SK-N-SH (cell line): Measurements from ENCODE around the gene SLC5A3. TPM values are rescaled to one million over a fixed set of nuclear protein-coding genes. Genes with fewer than 3 reads are reported as not detected.

Source experiments
- CTCF ChIA-PET: fragments of 300-600, 350-600 bp; formaldehyde crosslinking; extraction: SDS; loops from one replicate; lab custom pipeline; 2021; lab: Yijun Ruan, JAX
- POLR2A ChIA-PET: fragments of 350-600 bp; sonication (Branson Sonifier 250); formaldehyde crosslinking; extraction: SDS; loops from one replicate; lab custom pipeline; 2020; ENCODE audit warnings: antibody characterized with exemption, inconsistent platforms; lab: Yijun Ruan, JAX
- DNase-seq: peaks from one replicate; pipeline ENCODE4 v3.0.0; 2012
- H2AFZ ChIP-seq: fragments of 200-600 bp; sonication (generic); 2 replicates; pipeline ENCODE4 v1.8.1; 2016; ENCODE audit warnings: antibody characterized with exemption, mild to moderate bottlenecking, low read depth
- H3F3A ChIP-seq: fragments of 200-600 bp; sonication (generic); replicated peaks from 2 replicates; pipeline ENCODE3; 2016; ENCODE audit warnings: antibody characterized with exemption, mild to moderate bottlenecking; ENCODE audit not compliant: insufficient read depth
- H3K27ac ChIP-seq, 2 experiments: fragments of 200-500 bp in 1 of 2; fragments of 200-600 bp in 1 of 2; sonication (Bioruptor generic) in 1 of 2; sonication (generic), shearing (Covaris generic) in 1 of 2; 2 replicates each; pipeline versions ENCODE4 v1.5.1 to v1.6.1; 2014 to 2016; ENCODE audit warnings: low read depth in 2 of 2, inconsistent platforms in 1 of 2, low read length in 1 of 2, mild to moderate bottlenecking in 1 of 2, mixed read lengths in 1 of 2
- H3K27me3 ChIP-seq: fragments of 200-600 bp; sonication (generic), shearing (Covaris generic); 2 replicates; pipeline ENCODE4 v1.6.1; 2016; ENCODE audit warnings: mixed run types; ENCODE audit not compliant: insufficient read depth
- H3K36me3 ChIP-seq, 2 experiments: fragments of 200-500 bp in 1 of 2; fragments of 200-600 bp in 1 of 2; sonication (Bioruptor generic) in 1 of 2; sonication (generic) in 1 of 2; replicated peaks in 1 of 2; 2 replicates each; pipeline versions ENCODE3 to v1.5.1; 2014 to 2016; ENCODE audit warnings: low read length in 1 of 2, mild to moderate bottlenecking in 1 of 2; ENCODE audit not compliant: insufficient read depth in 2 of 2, control insufficient read depth in 1 of 2
- H3K4me1 ChIP-seq, 2 experiments: fragments of 200-500 bp in 1 of 2; fragments of 200-600 bp in 1 of 2; sonication (Bioruptor generic) in 1 of 2; sonication (generic), shearing (Covaris generic) in 1 of 2; 2 replicates each; pipeline versions ENCODE4 v1.5.1 to v1.6.1; 2014 to 2016; ENCODE audit warnings: low read depth in 1 of 2, low read length in 1 of 2, mixed run types in 1 of 2; ENCODE audit not compliant: insufficient read depth in 2 of 2, control insufficient read depth in 1 of 2
- H3K4me2 ChIP-seq: fragments of 200-600 bp; sonication (generic), shearing (Covaris generic); 2 replicates; pipeline ENCODE4 v1.6.1; 2017; ENCODE audit warnings: mixed run types
- H3K4me3 ChIP-seq, 2 experiments: fragments of 200-500 bp in 1 of 2; fragments of 200-600 bp in 1 of 2; sonication (Bioruptor generic) in 1 of 2; sonication (generic), shearing (Covaris generic) in 1 of 2; 2 replicates each; pipeline versions ENCODE4 v1.5.1 to v1.8.1; 2014 to 2016; ENCODE audit warnings: low read depth in 2 of 2, inconsistent platforms in 1 of 2, low read length in 1 of 2, mild to moderate bottlenecking in 1 of 2, mixed read lengths in 1 of 2, moderate library complexity in 1 of 2
- H3K79me2 ChIP-seq: fragments of 200-600 bp; sonication (generic); 2 replicates; pipeline ENCODE4 v1.8.1; 2017; ENCODE audit warnings: mild to moderate bottlenecking; ENCODE audit not compliant: insufficient read depth
- H3K9ac ChIP-seq: fragments of 200-600 bp; sonication (generic); 2 replicates; pipeline ENCODE4 v1.6.1; 2017; ENCODE audit warnings: mixed run types
- H3K9me2 ChIP-seq: fragments of 200-600 bp; sonication (generic); 2 replicates; pipeline ENCODE4 v1.6.1; 2017; ENCODE audit warnings: mixed run types
- H3K9me3 ChIP-seq: fragments of 200-600 bp; sonication (generic); 2 replicates; pipeline ENCODE4 v1.6.1; 2017; ENCODE audit warnings: mixed run types, mild to moderate bottlenecking, moderate library complexity
- H4K20me1 ChIP-seq: fragments of 200-600 bp; sonication (generic); 2 replicates; pipeline ENCODE4 v1.6.1; 2017; ENCODE audit warnings: mild to moderate bottlenecking, mixed run types; ENCODE audit not compliant: insufficient read depth
- CHD2 ChIP-seq: fragments of 150-350 bp; IDR thresholded peaks from 2 replicates; pipeline ENCODE4 v1.6.1; 2018; ENCODE audit warnings: low read length; ENCODE audit not compliant: partially characterized antibody
- CTCF ChIP-seq: fragments of 200-600 bp; sonication (generic); IDR thresholded peaks from 2 replicates; pipeline ENCODE4 v1.6.1; 2017; ENCODE audit warnings: antibody characterized with exemption, mild to moderate bottlenecking, moderate library complexity
- ELF1 ChIP-seq: IDR thresholded peaks from 2 replicates; pipeline ENCODE4 v1.4.0; 2012
- EP300 ChIP-seq, 2 experiments: IDR thresholded peaks; 2 replicates each; pipeline versions ENCODE4 v1.4.0 to v1.6.1; 2012; ENCODE audit warnings: borderline replicate concordance in 1 of 2, low read depth in 1 of 2, low read length in 1 of 2
- EZH2phosphoT487 ChIP-seq: fragments of 200-600 bp; sonication (generic); IDR thresholded peaks from 2 replicates; pipeline ENCODE4 v1.6.1; 2017; ENCODE audit warnings: low read depth, mixed run types, mild to moderate bottlenecking, antibody characterized with exemption, moderate library complexity, borderline replicate concordance
- FOSL2 ChIP-seq: IDR thresholded peaks from 2 replicates; pipeline ENCODE4 v1.4.0; 2012; ENCODE audit warnings: low read depth, mild to moderate bottlenecking, moderate library complexity, borderline replicate concordance
- FOXJ3 ChIP-seq: sonication (generic); formaldehyde crosslinking; IDR thresholded peaks from 2 replicates; pipeline ENCODE4 v1.5.1; 2020; ENCODE audit warnings: mild to moderate bottlenecking, missing genetic modification reagents
- GABPA ChIP-seq: IDR thresholded peaks from 2 replicates; pipeline ENCODE4 v1.4.0; 2012; ENCODE audit warnings: low read depth, mild to moderate bottlenecking
- GATA2 ChIP-seq: sonication (generic); formaldehyde crosslinking; IDR thresholded peaks from 2 replicates; pipeline ENCODE4 v1.5.0; 2020; ENCODE audit warnings: mild to moderate bottlenecking, missing genetic modification reagents
- JUND ChIP-seq: IDR thresholded peaks from 2 replicates; pipeline ENCODE4 v1.4.0; 2012
- MAX ChIP-seq: IDR thresholded peaks from 2 replicates; pipeline ENCODE4 v1.4.0; 2012; ENCODE audit warnings: low read depth
- MXI1 ChIP-seq: IDR thresholded peaks from 2 replicates; pipeline ENCODE4 v1.6.1; 2012; ENCODE audit warnings: mild to moderate bottlenecking, low read depth, low read length, improper control_type of control experiment
- NFIC ChIP-seq: IDR thresholded peaks from 2 replicates; pipeline ENCODE4 v1.4.0; 2012; ENCODE audit warnings: borderline replicate concordance
- NRF1 ChIP-seq: IDR thresholded peaks from 2 replicates; pipeline ENCODE4 v1.6.1; 2012; ENCODE audit warnings: low read depth, mild to moderate bottlenecking, low read length
- POLR2AphosphoS5 ChIP-seq: IDR thresholded peaks from 2 replicates; pipeline ENCODE4 v1.6.1; 2012; ENCODE audit warnings: low read depth, low read length
- RAD21 ChIP-seq: IDR thresholded peaks from 2 replicates; pipeline ENCODE4 v1.6.1; 2012; ENCODE audit warnings: mild to moderate bottlenecking, low read length
- RCOR1 ChIP-seq: fragments of 150-350 bp; IDR thresholded peaks from 2 replicates; pipeline ENCODE4 v1.6.1; 2017; ENCODE audit warnings: antibody characterized with exemption, low read length
- RFX5 ChIP-seq: IDR thresholded peaks from 2 replicates; pipeline ENCODE4 v1.6.1; 2012; ENCODE audit warnings: mild to moderate bottlenecking, improper control_type of control experiment, low read length
- RXRA ChIP-seq: IDR thresholded peaks from 2 replicates; pipeline ENCODE4 v1.4.0; 2012; ENCODE audit warnings: low read depth, mild to moderate bottlenecking, borderline replicate concordance
- SIN3A ChIP-seq: IDR thresholded peaks from 2 replicates; pipeline ENCODE4 v1.6.1; 2012; ENCODE audit warnings: low read depth, mild to moderate bottlenecking, low read length, moderate library complexity, borderline replicate concordance
- SMC3 ChIP-seq: IDR thresholded peaks from 2 replicates; pipeline ENCODE4 v1.6.1; 2012; ENCODE audit warnings: low read depth, low read length, improper control_type of control experiment
- TAF1 ChIP-seq: IDR thresholded peaks from 2 replicates; pipeline ENCODE4 v1.6.1; 2012; ENCODE audit warnings: low read depth, mild to moderate bottlenecking, low read length, moderate library complexity, borderline replicate concordance
- TEAD4 ChIP-seq: IDR thresholded peaks from 2 replicates; pipeline ENCODE4 v1.4.0; 2012; ENCODE audit warnings: mild to moderate bottlenecking, borderline replicate concordance; ENCODE audit not compliant: insufficient read depth
- YY1 ChIP-seq: IDR thresholded peaks from 2 replicates; pipeline ENCODE4 v1.4.0; 2012; ENCODE audit warnings: low read depth, mild to moderate bottlenecking
- WGBS: methylation state at CpG from one replicate; pipeline ENCODE4 v1.1.6; 2017; ENCODE audit warnings: low lambda C conversion rate; 5-methylcytosine and 5-hydroxymethylcytosine counted together
- polyA plus RNA-seq, 3 experiments: library from polyadenylated mRNA; depleted of rRNA; stranded (reverse); fragments of >200 nt; gene quantifications; 2 replicates each; pipeline ENCODE4 v1.2.3, GENCODE V29; 2012
- TF ChIP-seq, protein P1 (sequence below): IDR thresholded peaks from 2 replicates; pipeline ENCODE4 v1.4.0; 2012; ENCODE audit warnings: low read depth, borderline replicate concordance
- TF ChIP-seq, protein P2 (sequence below): IDR thresholded peaks from 2 replicates; pipeline ENCODE4; 2012
- TF ChIP-seq, protein P3 (sequence below): fragments of 150-350 bp; IDR thresholded peaks from 2 replicates; pipeline ENCODE4 v1.6.1; 2017; ENCODE audit warnings: antibody characterized with exemption, low read length, low read depth, borderline replicate concordance

SLC5A3 gene
- polyA plus RNA-seq (2012; rRNA removed): 3.0 and 3.2 TPM in 2 replicates
- polyA plus RNA-seq (2012; cell fraction: cytosol; rRNA removed): 4.1 TPM in 2 replicates
- 2.9 and 6.9 TPM in 2 replicates for polyA plus RNA-seq (2012; cell fraction: nucleus; rRNA removed)

DNA sequence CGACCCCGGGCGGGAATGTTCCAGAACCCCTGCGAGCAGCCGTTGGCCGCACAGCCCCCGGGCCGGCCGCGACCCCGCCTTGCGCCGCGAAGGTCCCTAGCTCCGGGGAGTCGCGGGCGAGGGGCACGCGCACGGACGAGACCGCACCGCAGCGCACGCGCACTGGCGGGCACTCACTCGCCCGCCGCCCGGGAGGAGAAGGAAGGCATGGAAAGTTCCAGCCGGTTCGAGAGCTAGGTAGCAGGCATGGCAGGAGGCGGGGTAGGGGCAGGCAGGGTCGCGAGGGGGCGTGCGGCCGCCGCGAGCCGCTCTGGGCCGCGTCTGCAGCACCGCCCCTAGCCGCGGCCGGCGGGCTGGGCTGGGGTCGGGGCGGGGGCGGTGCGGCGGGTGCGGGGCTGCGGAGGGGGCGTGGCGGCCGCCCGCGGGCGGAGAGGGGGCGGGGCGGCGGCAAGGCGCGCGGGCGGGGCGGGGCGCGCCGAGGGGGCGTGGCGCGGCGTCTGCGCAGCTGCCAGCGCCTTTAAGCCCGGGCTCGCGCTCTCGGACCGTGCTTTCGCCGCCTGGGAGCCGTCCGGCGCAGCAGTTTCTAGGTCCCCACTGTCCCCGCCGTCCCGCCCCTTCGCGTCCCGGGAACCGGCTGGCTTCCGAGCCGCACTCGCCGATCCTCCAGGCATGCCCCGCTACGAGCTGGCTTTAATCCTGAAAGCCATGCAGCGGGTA is at the start of gene SLC5A3, which contains the start of gene MRPS6:
SLC5A3 (plus strand) TSS at position 547 of the 717 bp plus-strand sequence. CDS start 21,621 bp downstream, outside the sequence.
MRPS6 (plus strand) TSS at position 547 of the 717 bp plus-strand sequence; CDS start at position 670, 123 bp downstream.
- peak within 1 kb of the TSS; percentile 99 for H3K4me2 ChIP-seq
- H3K9ac ChIP-seq: peak within 1 kb of the TSS; percentile 79
- H3F3A ChIP-seq: no peaks in the 10 kb centered on the region
- peaks cover 3 to 28% of the 10 kb centered on the region in 2 experiments for H3K36me3 ChIP-seq
- peaks cover 41% of the 10 kb centered on the region for H3K79me2 ChIP-seq
- peak; percentile 94 for DNase-seq
- H3K9me2 ChIP-seq: no peaks in the 10 kb centered on the region
- H3K27ac ChIP-seq: peak within 1 kb of the TSS; percentile 61 to 94; a peak in 3 of 4 replicates
- whole genome bisulfite sequencing: 0% methylated on average over 4 of the region's 104 CpGs
- CTCF ChIA-PET: interaction anchor here (0.7 to 5.5 kb wide), 11 partner anchors 10 to 275 kb away, joined by 3 to 43 read pairs (median 4); no protein-coding TSS in a partner anchor
- no peaks in the 10 kb centered on the region for H3K27me3 ChIP-seq
- peak within 1 kb of the TSS; percentile 75 to 89 for H3K4me3 ChIP-seq
- peaks cover 18 to 26% of the 10 kb centered on the region in 2 experiments for H3K4me1 ChIP-seq
- POLR2A ChIA-PET: interaction anchor here (0.7 to 2.6 kb wide), 4 partner anchors 57 to 275 kb away, joined by 3 to 12 read pairs (median 4); no protein-coding TSS in a partner anchor
- H4K20me1 ChIP-seq: peaks cover 35% of the 10 kb centered on the region
- H2AFZ ChIP-seq: peak within 1 kb of the TSS; percentile 94
- H3K9me3 ChIP-seq: no peaks in the 10 kb centered on the region
- TF ChIP-seq FOSL2 (no peak), MXI1 (peak; percentile 59; the same call in 1 of the 2 replicates), TEAD4 (no peak), MAX (peak; percentile 46), YY1 (no peak), RXRA (no peak), TAF1 (peak; percentile 76), ELF1 (no peak), POLR2AphosphoS5 (peak; percentile 95), GATA2 (CRISPR knock-in tag) (no peak), EZH2phosphoT487 (no peak), RCOR1 (no peak), CTCF (no peak), NFIC (no peak), GABPA (no peak), RAD21 (peak; percentile 27), SMC3 (peak; percentile 21; the same call in 1 of the 2 replicates), FOXJ3 (CRISPR knock-in tag) (no peak), CHD2 (peak; percentile 34), EP300 (IDR thresholded peaks at IDR 0.05; ENCODE audit: borderline replicate concordance in 1 of 2, low read depth in 1 of 2, low read length in 1 of 2) (peak in 1 of 2 experiments; percentile 74; a peak in 2 of 4 replicates), RFX5 (no peak), JUND (no peak), NRF1 (peak; percentile 76), SIN3A (peak; percentile 72; the same call in 1 of the 2 replicates)
- TF ChIP-seq, protein P1, sequence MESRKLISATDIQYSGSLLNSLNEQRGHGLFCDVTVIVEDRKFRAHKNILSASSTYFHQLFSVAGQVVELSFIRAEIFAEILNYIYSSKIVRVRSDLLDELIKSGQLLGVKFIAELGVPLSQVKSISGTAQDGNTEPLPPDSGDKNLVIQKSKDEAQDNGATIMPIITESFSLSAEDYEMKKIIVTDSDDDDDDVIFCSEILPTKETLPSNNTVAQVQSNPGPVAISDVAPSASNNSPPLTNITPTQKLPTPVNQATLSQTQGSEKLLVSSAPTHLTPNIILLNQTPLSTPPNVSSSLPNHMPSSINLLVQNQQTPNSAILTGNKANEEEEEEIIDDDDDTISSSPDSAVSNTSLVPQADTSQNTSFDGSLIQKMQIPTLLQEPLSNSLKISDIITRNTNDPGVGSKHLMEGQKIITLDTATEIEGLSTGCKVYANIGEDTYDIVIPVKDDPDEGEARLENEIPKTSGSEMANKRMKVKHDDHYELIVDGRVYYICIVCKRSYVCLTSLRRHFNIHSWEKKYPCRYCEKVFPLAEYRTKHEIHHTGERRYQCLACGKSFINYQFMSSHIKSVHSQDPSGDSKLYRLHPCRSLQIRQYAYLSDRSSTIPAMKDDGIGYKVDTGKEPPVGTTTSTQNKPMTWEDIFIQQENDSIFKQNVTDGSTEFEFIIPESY: no peak
- TF ChIP-seq, protein P2, sequence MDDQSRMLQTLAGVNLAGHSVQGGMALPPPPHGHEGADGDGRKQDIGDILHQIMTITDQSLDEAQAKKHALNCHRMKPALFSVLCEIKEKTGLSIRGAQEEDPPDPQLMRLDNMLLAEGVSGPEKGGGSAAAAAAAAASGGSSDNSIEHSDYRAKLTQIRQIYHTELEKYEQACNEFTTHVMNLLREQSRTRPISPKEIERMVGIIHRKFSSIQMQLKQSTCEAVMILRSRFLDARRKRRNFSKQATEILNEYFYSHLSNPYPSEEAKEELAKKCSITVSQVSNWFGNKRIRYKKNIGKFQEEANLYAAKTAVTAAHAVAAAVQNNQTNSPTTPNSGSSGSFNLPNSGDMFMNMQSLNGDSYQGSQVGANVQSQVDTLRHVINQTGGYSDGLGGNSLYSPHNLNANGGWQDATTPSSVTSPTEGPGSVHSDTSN: no peak
- TF ChIP-seq, protein P3, sequence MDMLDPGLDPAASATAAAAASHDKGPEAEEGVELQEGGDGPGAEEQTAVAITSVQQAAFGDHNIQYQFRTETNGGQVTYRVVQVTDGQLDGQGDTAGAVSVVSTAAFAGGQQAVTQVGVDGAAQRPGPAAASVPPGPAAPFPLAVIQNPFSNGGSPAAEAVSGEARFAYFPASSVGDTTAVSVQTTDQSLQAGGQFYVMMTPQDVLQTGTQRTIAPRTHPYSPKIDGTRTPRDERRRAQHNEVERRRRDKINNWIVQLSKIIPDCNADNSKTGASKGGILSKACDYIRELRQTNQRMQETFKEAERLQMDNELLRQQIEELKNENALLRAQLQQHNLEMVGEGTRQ: no peak
